ENCODE data around the gene CDC42SE2.

CDC42SE2 gene

DNA sequence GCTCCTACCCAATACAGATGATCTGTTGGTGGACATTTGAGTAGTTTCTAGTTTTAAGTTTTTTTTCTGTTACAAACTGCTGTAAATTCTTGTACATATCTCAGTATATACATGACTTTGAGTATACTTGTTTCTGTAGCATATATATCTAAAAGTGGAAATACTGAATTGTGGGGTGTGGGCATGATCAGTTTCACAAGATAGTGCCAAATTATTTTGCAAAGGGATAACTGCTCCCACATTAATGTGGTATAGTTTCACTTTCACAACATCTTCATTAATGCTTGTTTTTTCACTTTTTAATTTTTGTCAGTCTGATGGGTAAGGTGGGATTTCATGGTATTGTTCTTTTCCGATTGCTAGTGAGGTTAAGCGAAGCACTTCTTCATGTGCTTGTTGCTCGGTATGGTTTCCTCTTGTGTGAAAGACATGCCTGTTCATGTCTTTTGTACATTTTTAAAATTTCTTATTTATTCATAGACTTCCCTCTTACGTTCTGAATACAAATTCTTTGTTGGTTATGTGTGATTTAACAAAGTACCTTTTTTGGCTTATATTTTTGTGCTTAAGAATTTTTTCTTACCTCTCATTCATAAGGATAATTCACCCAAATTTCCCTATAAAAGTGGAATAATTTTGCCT is 103.5 kb downstream of the CDC42SE2 start:
- TF ChIP-seq ZFX (IDR thresholded peaks at IDR 0.05; ENCODE audit: borderline replicate concordance) (no peak), CTCF (IDR thresholded peaks at IDR 0.05) (no peak)
- no peak overlapping the region for H3K27ac ChIP-seq

- no peak for TF ChIP-seq ZFX (IDR thresholded peaks at IDR 0.05; ENCODE audit: borderline replicate concordance)
- TF ChIP-seq CTCF (IDR thresholded peaks at IDR 0.05) = no peak
- H3K27ac ChIP-seq = no peak overlapping the region
Observed at GRCh38 chr5:131368866-131369265, 105.0 kb downstream of the CDC42SE2 start.

DNA sequence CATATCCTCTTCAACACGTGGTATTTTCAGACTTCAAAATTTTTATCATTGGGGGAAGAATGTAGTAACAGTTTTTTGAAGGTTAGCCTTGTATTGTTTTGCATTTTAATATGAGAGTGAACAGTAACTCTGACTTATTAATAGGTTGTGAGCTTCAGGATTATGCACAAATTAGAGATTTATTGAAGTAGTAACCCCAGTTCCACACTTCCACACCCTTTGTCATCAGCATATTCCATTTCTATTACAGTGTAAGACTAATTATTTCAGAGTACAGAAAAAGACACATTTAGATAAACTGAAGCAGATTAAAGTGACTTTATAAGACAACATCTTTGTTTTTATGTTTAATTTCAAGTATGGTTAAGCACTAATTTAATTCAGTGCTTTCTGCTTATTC is 105.7 kb downstream of the CDC42SE2 start:
- H3K27ac ChIP-seq = no peak overlapping the region
- TF ChIP-seq CTCF (IDR thresholded peaks at IDR 0.05) (no peak), ZFX (IDR thresholded peaks at IDR 0.05; ENCODE audit: borderline replicate concordance) (no peak)

DNA sequence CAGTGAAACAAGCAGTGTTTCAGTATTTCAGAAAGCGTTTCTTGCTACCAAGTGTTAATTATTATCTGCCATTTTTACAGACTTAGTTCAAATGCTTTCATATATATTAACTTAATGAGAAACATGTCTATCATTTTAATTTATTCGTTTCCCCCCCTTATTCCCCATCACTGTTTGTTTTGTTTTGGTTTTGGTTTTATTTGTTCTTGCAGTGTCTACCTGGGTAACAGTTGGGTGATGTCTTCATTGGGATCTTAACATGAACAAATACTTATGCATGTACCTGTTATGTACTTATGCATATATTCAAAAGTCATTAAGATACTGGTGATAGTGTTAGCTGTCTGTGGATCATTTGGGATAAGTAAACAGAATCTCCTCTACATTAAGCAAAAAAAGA is 108.0 kb downstream of the CDC42SE2 start:
- TF ChIP-seq CTCF (IDR thresholded peaks at IDR 0.05) = no peak
- TF ChIP-seq ZFX (IDR thresholded peaks at IDR 0.05; ENCODE audit: borderline replicate concordance) = no peak

DNA sequence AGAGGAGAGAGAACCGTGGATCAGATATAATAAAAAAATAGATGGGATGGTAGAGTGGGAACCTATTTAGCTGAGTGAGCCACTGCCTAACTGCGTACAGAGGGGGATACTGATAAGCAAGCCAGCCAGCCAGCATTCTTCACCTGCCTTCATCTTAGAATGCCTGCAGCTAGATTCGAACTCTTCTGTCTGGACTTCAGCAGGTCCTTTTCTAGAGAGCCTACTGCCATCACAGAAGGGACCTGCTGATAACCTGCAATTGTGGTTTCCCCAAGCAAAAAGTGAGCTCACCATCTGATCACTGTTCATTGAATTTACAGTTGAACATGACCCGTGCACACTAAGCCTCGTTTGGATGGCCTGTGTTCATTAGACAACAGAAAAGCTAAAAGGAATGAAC is 109.4 kb downstream of the CDC42SE2 start:
- no peak overlapping the region for H3K27ac ChIP-seq
- TF ChIP-seq ZFX (IDR thresholded peaks at IDR 0.05; ENCODE audit: borderline replicate concordance) (no peak), CTCF (IDR thresholded peaks at IDR 0.05) (no peak)

More for the DNA sequence above, 108.0 kb downstream of the CDC42SE2 start:
- no peak overlapping the region for H3K27ac ChIP-seq

DNA sequence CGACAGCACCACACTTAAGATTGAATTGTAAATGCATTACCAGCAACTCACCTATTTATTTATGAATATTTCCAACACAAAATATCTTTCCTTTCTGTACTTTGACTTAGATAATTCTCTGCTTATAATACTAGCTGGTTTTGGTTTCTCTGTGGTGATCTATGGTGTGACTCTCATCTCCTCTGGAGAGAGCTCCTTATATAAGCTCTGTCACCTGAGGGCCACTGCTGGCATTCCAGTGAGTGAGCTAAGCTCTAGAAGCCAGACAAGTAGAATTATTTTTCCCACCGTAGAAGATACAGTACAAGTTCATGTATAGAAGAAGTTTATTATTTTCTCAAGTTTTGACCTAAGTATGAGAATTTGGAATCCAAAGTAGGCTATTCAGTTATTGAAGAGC is 111.5 kb downstream of the CDC42SE2 start:
- TF ChIP-seq CTCF (IDR thresholded peaks at IDR 0.05) = no peak
- no peak for TF ChIP-seq ZFX (IDR thresholded peaks at IDR 0.05; ENCODE audit: borderline replicate concordance)
- no peak overlapping the region for H3K27ac ChIP-seq

GRCh38 chr5:131377346-131377745 is 113.5 kb downstream of the CDC42SE2 start:
- no peak for TF ChIP-seq ZFX (IDR thresholded peaks at IDR 0.05; ENCODE audit: borderline replicate concordance)
- no peak for TF ChIP-seq CTCF (IDR thresholded peaks at IDR 0.05)
- H3K27ac ChIP-seq = no peak overlapping the region
